ENCODE results near the gene MORC2.

Gene MORC2

GRCh38 chr22:30876915-30877553, 91.5 kb downstream of the MORC2 start:
- H3K27me3 Mint-ChIP-seq (ENCODE audit: low read depth), result peaks cover 3% of the 10 kb centered on the region
- peaks cover 47% of the 10 kb centered on the region for H3K4me1 Mint-ChIP-seq
- H3K27ac Mint-ChIP-seq, result peak overlapping the region in 2 of 3 experiments; percentile 31 to 60
- no peaks in the 10 kb centered on the region for H3K9me3 Mint-ChIP-seq
- TF ChIP-seq CTCF (IDR thresholded peaks at IDR 0.05; ENCODE audit: unreplicated experiment in 3 of 3), result no peak
- peak overlapping the region in 2 of 3 experiments; percentile 24 to 26 for H3K4me3 Mint-ChIP-seq
- no peaks in the 10 kb centered on the region for H3K36me3 Mint-ChIP-seq (ENCODE audit: low read depth)

GRCh38 chr22:30876221-30876751, 92.3 kb downstream of the MORC2 start:
- peaks cover 42% of the 10 kb centered on the region for H3K4me1 Mint-ChIP-seq
- H3K27me3 Mint-ChIP-seq (ENCODE audit: low read depth), result peaks cover 3% of the 10 kb centered on the region
- no peaks in the 10 kb centered on the region for H3K36me3 Mint-ChIP-seq (ENCODE audit: low read depth)
- H3K9me3 Mint-ChIP-seq, result no peaks in the 10 kb centered on the region
- no peak for TF ChIP-seq CTCF (IDR thresholded peaks at IDR 0.05; ENCODE audit: unreplicated experiment in 3 of 3)
- peak overlapping the region in 1 of 3 experiments; percentile 60 for H3K27ac Mint-ChIP-seq
- no peak overlapping the region for H3K4me3 Mint-ChIP-seq

- H3K4me3 Mint-ChIP-seq, result no peak overlapping the region
- H3K36me3 Mint-ChIP-seq (ENCODE audit: low read depth), result no peaks in the 10 kb centered on the region
- peaks cover 41% of the 10 kb centered on the region for H3K4me1 Mint-ChIP-seq
- H3K27ac Mint-ChIP-seq, result no peak overlapping the region
- no peaks in the 10 kb centered on the region for H3K9me3 Mint-ChIP-seq
- no peak for TF ChIP-seq CTCF (IDR thresholded peaks at IDR 0.05; ENCODE audit: unreplicated experiment in 3 of 3)
- H3K27me3 Mint-ChIP-seq (ENCODE audit: low read depth), result peaks cover 3% of the 10 kb centered on the region
Observed at GRCh38 chr22:30875481-30876215, 92.9 kb downstream of the MORC2 start.

Measured in nephron (organoid).